ENCODE results near the gene MYLIP. TPM values are rescaled to one million over a fixed set of nuclear protein-coding genes. Genes with fewer than 3 reads are reported as not detected.

The MYLIP gene
- total RNA-seq, 4 donors from 2014 or later = 22.5 to 43.2 (median 40.7) TPM

GRCh38 chr6:16148498-16148897 is 19.6 kb downstream of the MYLIP start:
- in situ Hi-C loops (cut with MboI; ENCODE audit: low pct_ligation_motif_present in 1 of 4, low pct_unique_long_range_greater_than_20kb in 1 of 4, low sequenced_read_pairs in 3 of 4) = no loop called here
- TF ChIP-seq CTCF (IDR thresholded peaks at IDR 0.05) = no peak
- peak in 1 of 3 donors; percentile 36 for TF ChIP-seq POLR2AphosphoS5 (IDR thresholded peaks at IDR 0.05)
- 53 to 64% methylated on average over 2 of the region's 2 CpGs for WGBS, 2 donors (ENCODE audit: low coverage in 1 of 2)
- Histone ChIP-seq H3K4me3 (no peak overlapping the region), H3K9me3 (no peaks in the 10 kb centered on the region), H3K27ac (peak overlapping the region in 2 of 4 donors; percentile 8 to 18), H3K4me1 (peaks cover 5 to 30% (median 18%) of the 10 kb centered on the region in 4 donors), H3K36me3 (peaks cover 0 to 47% (median 13%) of the 10 kb centered on the region in 4 donors), H3K27me3 (no peaks in the 10 kb centered on the region)
- intact Hi-C loops (cut with DNase I; ENCODE audit: low total_unique reads) = no loop called here
- DNase-seq = peak; percentile 66

- TF ChIP-seq POLR2A (IDR thresholded peaks at IDR 0.05) = no peak
- TF ChIP-seq CTCF (IDR thresholded peaks at IDR 0.05) = no peak
- no peak for TF ChIP-seq POLR2AphosphoS5 (IDR thresholded peaks at IDR 0.05)
- TF ChIP-seq EP300 (IDR thresholded peaks at IDR 0.05; ENCODE audit: low read depth) = no peak
- peaks cover 5 to 30% (median 18%) of the 10 kb centered on the region in 4 donors for H3K4me1 ChIP-seq
- in situ Hi-C loops (cut with MboI; ENCODE audit: low pct_ligation_motif_present in 1 of 4, low pct_unique_long_range_greater_than_20kb in 1 of 4, low sequenced_read_pairs in 3 of 4) = no loop called here
- H3K4me3 ChIP-seq = no peak overlapping the region
- no peaks in the 10 kb centered on the region for H3K9me3 ChIP-seq
- intact Hi-C loops (cut with DNase I; ENCODE audit: low total_unique reads) = no loop called here
- H3K27ac ChIP-seq = no peak overlapping the region
- H3K36me3 ChIP-seq = peaks cover 0 to 39% (median 9%) of the 10 kb centered on the region in 4 donors
- 97 to 100% methylated on average over 1 to 2 of the region's 2 CpGs for WGBS, 2 donors (ENCODE audit: low coverage in 1 of 2)
- no peak for DNase-seq
- no peaks in the 10 kb centered on the region for H3K27me3 ChIP-seq
Measured at GRCh38 chr6:16149305-16149704, 20.4 kb downstream of the MYLIP start.

- Histone ChIP-seq H3K9me3 (no peaks in the 10 kb centered on the region), H3K4me1 (peaks cover 5 to 30% (median 18%) of the 10 kb centered on the region in 4 donors), H3K27me3 (no peaks in the 10 kb centered on the region), H3K4me3 (no peak overlapping the region), H3K27ac (no peak overlapping the region), H3K36me3 (peaks cover 0 to 31% (median 5%) of the 10 kb centered on the region in 4 donors)
- no peak for TF ChIP-seq POLR2AphosphoS5 (IDR thresholded peaks at IDR 0.05)
- no peak for TF ChIP-seq CTCF (IDR thresholded peaks at IDR 0.05)
- TF ChIP-seq EP300 (IDR thresholded peaks at IDR 0.05; ENCODE audit: low read depth) = no peak
- no peak for TF ChIP-seq POLR2A (IDR thresholded peaks at IDR 0.05)
- intact Hi-C loops (cut with DNase I; ENCODE audit: low total_unique reads) (no loop called here), in situ Hi-C loops (cut with MboI; ENCODE audit: low pct_ligation_motif_present in 1 of 4, low pct_unique_long_range_greater_than_20kb in 1 of 4, low sequenced_read_pairs in 3 of 4) (no loop called here)
- 90 to 92% methylated on average over 7 of the region's 7 CpGs for WGBS, 2 donors (ENCODE audit: low coverage in 1 of 2)
- DNase-seq = no peak
Measured at GRCh38 chr6:16150098-16150497, 21.2 kb downstream of the MYLIP start.

GRCh38 chr6:16153211-16153820 is 24.4 kb downstream of the MYLIP start:
- in situ Hi-C loops (cut with MboI; ENCODE audit: low pct_ligation_motif_present in 1 of 4, low pct_unique_long_range_greater_than_20kb in 1 of 4, low sequenced_read_pairs in 3 of 4) (no loop called here), intact Hi-C loops (cut with DNase I; ENCODE audit: low total_unique reads) (no loop called here)
- no peak for TF ChIP-seq POLR2A (IDR thresholded peaks at IDR 0.05)
- TF ChIP-seq EP300 (IDR thresholded peaks at IDR 0.05; ENCODE audit: low read depth) = no peak
- no peak for TF ChIP-seq CTCF (IDR thresholded peaks at IDR 0.05)
- TF ChIP-seq POLR2AphosphoS5 (IDR thresholded peaks at IDR 0.05) = no peak
- H3K4me3 ChIP-seq = no peak overlapping the region
- H3K27ac ChIP-seq = no peak overlapping the region
- no peaks in the 10 kb centered on the region for H3K9me3 ChIP-seq
- H3K36me3 ChIP-seq = no peaks in the 10 kb centered on the region
- peaks cover 0 to 5% (median 2%) of the 10 kb centered on the region in 4 donors for H3K4me1 ChIP-seq
- WGBS, 2 donors (ENCODE audit: low coverage in 1 of 2) = 91 to 100% methylated on average over 2 to 9 of the region's 9 CpGs
- H3K27me3 ChIP-seq = no peaks in the 10 kb centered on the region
- DNase-seq = no peak
